Bone marrow (tissue), 2 donors: ENCODE measurements around the gene APOL3.
"Not testable (repeated sequence)": the region's sequence is repeated elsewhere in the genome, so short reads cannot be mapped to it uniquely, and the experiment has no call there.

Experiments
- DNase-seq, 2 donors: peaks; one replicate each; lab custom pipeline; 2025; lab: John Stamatoyannopoulos, UW

APOL3 gene

DNA sequence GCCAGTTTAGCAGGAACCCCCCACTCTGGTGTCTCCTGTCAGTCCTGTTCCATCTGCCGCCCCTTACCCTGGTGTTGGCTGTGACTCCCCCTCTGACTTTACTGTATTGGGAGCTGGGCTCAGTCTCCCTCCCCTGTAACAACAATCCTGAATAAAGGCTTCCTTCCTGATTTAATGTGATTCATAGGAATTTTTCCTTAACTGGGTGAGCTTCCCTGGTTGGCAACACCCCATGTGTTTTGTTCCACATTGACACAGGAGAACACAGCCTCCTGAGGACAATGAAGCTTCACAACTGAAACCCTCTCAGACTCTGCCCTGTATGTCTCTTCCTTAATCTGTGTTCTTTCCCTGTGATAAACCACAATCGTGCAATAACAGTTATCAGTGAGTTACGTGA lies 32.6 kb upstream of the APOL3 start:
- DNase-seq = no peak

DNA sequence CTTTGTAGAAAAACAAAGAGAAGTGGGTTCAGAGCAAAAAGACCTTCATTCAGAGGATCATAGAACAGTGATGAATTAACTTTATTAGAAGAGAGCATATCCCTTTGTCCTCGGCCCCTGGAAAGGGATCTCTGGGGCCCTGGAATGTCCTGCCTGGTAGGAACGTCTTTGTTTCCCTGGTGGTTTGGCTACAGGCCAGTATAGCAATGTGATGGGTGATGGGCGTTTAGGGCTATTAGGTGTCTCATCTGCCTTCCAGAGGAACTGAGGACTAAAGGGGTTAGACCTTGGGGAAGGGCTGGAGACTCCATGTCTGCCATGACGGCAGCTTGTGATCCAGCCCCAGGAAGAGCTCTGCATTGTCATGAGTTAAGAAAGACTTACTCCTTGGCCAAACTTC lies 32.0 kb upstream of the APOL3 start:
- DNase-seq = no peak

DNA sequence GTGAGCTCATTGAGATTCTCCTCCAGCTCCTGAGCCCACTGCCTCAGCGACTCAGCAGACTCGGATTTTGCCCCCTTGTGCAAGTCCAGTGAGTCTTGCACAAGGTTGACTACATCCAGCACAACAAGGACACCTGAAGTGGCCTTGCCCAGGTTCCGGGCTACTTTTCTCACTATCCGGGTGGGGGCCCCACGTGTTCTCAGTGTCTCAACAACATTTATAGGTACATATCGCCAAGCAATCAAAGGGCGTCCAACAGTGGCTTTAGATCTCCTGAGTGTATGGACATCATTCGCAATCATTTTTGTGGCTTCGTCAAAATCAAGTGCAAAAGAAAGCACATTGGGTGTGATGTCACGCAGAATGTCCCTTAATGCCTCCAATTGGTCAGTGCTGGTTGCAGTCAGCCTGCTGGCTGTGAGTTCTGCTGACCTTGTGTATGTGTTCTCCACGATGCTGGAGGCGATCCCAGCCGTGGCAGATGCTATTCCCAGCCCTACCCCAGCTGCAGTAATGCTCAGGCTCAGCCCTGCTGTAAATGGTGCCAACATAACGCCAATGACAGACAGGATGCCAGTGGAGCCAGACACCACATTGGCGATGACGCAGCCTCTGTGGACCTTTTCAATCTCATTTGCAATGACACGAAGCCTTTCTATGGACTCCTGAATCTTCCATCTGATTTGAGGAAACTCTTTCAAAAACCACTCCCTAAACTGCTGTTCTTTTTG lies 30.7 kb upstream of the APOL3 start:
- no peak for DNase-seq

GRCh38 chr22:36187862-36188261 lies 27.3 kb upstream of the APOL3 start:
- not testable (repeated sequence) for DNase-seq

- no peak for DNase-seq
These were observed 25.5 kb upstream of the APOL3 start for GRCh38 chr22:36185828-36186624.

DNA sequence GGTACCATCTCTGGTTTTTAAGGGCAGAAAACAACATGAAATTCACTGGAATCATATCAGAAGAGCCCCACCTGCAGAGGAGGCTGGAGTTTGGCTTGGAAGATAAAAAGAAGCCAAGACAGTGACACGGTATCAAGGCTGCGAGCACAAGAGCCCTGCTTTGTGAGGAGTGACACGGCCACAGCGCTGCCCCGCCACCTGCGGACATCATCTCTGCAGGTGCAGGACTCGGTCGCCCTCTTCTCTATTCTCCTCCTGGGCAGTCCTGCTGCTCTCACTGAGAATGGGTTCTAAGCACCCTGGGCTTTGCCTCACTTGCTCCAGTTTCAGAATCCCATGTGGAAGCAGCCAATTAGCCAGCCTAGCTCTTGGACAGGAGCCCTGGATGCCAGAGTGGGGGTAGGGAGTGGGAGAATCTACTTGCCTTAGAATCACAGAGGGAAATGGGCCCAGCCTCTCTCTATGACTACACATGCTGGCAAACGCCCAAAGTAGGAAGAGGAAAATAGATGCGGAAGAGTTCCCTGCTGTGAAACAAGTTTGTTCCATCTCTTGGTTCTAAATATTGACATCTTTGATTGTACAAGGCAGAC lies 24.0 kb upstream of the APOL3 start:
- DNase-seq = no peak

DNA sequence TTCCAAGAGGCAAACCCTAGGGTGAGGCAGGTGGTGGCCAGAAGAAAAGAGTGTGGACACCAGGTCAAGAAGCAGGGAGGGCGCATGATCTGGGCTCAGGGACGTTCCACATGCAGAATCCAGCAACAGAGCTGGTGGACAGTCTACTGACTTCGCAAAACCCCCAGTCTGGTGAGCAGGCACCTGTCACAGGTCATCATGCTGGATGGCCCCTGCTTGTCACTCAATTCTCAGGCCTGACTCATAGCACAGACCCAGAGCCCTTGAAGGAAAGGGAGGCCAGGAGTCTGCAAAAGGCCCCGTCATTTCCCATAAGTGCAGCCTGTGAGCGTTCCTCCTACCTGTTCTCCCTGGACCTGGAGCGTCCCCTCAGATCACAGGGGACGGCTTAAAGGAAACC lies 22.9 kb upstream of the APOL3 start:
- DNase-seq = no peak

DNA sequence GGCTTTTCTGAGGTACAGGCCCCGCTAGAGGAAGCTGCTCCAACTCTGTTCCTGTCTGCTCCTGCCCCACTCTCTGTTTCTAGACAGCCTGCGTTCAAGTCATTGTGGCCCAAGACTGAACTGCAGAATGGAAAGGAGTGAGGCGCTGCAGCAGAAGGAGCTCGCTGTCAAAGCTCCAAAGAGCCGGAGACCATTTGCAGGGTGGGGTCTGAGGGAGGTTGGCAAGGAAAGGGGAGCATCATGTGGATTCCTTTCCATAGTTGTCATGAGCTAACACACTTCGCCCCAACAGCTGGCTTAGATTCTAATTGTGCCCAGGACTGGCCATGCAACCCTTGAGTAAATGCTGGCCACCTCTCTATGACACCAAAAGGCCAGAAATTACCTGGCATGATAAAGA lies 22.3 kb upstream of the APOL3 start:
- DNase-seq = no peak

DNA sequence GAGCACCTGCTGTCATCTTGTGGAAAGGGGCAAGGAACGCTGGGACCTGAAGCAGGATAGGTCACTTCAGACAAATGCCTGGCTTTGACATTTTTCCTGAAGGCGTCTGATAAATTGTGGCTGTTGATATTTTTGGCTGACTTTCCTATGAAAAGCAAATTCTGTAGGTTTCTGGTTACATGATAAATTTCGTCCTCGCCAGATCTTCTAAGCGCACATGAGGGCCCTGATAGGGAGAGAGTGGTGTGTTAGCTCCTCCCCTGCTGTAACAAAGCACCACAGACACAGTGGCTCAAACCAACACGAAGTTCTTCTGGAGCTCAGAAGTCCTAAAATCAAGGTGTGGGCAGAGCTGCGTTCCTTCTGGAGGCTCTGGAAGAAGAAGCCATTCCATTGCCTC lies 21.5 kb upstream of the APOL3 start:
- DNase-seq = no peak

DNA sequence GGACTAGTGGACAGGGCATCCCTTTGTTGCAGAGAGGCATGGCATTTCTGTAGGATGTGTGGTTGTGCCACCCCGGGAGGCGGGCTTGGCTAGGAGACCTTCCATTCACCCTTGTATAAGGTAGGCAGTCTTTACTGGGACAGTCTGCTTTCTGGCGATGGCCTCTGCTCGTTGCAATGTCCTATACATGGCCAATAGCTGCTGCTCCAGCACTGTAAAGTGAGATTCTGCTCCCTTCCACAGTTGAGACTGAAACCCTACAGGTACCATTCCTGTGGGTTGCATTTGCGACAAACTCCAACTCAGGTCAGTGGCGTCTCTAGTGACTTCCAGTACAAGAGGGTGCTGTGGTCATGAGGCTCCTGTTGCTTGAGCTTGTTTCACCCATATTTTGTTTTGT lies 20.4 kb upstream of the APOL3 start:
- no peak for DNase-seq

DNA sequence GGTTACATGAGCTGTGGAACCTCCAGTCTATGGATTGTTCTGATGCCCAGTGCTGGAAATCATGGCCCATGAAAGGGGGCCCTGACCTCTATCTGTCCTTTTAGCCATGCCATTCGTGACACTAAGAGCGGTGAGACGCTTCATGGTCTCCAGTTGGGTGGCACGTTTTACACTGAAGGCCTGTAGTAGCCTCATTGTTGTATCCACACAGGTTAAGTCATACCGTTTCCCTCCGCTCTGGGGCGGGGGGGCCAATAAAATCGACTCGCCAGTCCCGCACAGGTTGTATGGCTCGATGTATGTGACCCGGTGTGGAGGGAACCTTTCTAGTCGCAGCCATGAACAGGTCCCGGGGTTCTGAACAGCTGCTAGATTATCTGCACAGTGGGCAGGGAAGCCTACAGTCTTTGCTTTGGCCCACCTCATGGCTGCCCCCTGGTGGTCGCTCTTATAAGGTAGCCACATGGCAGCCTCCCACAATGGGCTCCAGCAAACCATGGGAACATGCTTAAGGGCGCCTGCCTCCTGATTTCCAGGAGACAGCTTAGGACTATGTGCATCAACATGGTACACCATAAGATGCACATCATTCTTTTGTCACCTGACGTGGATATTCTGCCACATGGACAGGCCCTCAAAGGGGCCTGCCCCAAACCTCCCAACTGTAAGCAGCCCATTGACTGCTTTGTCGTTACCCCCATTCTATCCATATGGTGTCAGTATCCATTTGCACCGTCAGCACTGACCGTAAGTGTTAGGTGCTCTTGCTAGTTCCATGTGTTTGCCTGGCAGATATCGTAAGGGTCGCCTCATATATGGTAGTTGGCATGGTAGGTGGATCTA lies 19.7 kb upstream of the APOL3 start:
- peak; percentile 51 to 55 for DNase-seq

DNA sequence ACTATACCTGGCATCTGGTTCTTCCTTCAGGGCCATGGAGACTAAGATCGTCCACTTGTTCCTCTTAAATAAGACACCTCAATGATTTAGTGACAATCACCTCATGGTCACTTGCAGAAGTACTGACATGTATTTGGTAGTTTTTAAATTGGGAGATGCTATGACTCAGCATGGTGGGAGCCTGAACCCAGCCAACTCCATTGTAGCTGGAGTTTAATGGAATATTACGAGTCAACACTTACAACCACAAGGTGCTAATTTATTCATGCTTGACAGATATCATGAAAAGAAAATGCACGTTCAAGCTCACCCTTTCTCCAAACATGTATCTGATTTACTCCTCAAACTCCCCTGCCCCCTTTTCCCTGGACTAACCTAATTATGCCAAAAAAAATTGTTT lies 16.6 kb upstream of the APOL3 start:
- no peak for DNase-seq

DNA sequence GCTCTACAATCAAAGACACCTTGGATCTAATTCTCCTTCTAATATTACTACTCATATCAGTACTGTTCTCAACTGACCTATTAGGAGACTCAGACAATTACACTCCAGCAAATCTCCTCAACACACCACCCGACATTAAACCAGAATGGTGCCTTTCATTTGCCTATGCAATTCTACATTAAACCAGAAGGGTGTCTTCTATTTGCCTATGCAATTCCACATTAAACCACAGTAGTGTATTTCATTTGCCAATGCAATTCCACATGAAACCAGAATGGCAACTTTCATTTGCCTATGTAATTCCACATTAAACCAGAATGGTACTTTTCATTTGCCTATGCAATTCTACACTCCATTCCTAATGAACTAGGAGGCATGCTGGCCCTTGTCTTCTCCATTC lies 15.3 kb upstream of the APOL3 start:
- no peak for DNase-seq

GRCh38 chr22:36171941-36172340 lies 11.4 kb upstream of the APOL3 start:
- no peak for DNase-seq

DNA sequence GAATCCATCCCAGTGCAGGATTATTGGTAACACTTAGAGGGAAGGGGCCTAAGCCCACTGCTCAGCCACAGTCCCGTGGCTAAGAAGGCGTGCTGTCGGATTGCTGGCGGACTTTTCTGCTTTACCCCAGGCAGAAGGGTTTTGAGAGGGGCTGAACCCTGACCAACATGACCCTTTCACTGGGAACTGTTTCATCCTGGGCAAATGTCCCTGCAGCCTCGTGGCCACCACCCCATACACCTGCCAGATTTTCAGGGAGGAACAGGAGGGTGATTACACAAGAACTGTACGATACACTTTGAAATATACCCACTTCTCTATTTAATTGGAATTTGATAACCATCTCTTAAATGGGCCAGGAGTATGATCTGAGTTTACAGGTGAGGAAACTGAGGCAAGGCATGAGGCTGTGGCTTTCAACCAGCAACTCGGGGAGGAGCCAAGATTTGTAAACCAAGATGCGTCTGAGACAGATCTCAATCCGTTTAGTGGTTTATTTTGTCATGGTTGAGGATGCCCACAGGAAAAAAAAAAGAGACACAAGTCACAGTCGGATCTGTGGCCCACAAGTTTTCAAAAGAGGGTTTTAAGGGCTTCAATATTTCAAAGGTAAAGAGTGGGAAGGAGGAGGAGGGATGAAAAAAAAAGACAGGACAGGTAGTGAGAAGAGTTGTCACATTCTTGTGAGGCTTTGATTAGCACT lies 6.1 kb upstream of the APOL3 start:
- DNase-seq = no peak

GRCh38 chr22:36166086-36166485 lies 5.5 kb upstream of the APOL3 start:
- no peak for DNase-seq

- DNase-seq = no peak
These were observed 4.6 kb upstream of the APOL3 start for GRCh38 chr22:36165141-36165540.

- no peak for DNase-seq
These were observed 4.1 kb upstream of the APOL3 start for GRCh38 chr22:36164621-36165020.

GRCh38 chr22:36163497-36163896 lies 2.9 kb upstream of the APOL3 start:
- no peak for DNase-seq

GRCh38 chr22:36162127-36163034 lies 1.8 kb upstream of the APOL3 start:
- no peak for DNase-seq

- DNase-seq = not testable (repeated sequence)
These were observed 1.2 kb upstream of the APOL3 start for GRCh38 chr22:36161793-36162126.
